HG03139 (cell line): Measurements from ENCODE around the gene MAPK14.
"Not testable (repeated sequence)": the region's sequence is repeated elsewhere in the genome, so short reads cannot be mapped to it uniquely, and the experiment has no call there.

ENCODE experiments used
- ATAC-seq: cut with Tn5 transposase; IDR thresholded peaks from one replicate; pipeline ENCODE4 v1.9.1; 2021; ENCODE audit not compliant: unreplicated experiment

MAPK14 gene

GRCh38 chr6:36027501-36028087 is at the start of gene MAPK14:
TSS of gene MAPK14 (plus strand) at chr6:36027808. CDS start at chr6:36028158, 350 bp downstream.
- peak; percentile 76 for ATAC-seq

- not testable (repeated sequence) for ATAC-seq
These were observed 47.5 kb upstream of the MAPK14 start for GRCh38 chr6:35980126-35980525.

GRCh38 chr6:35980991-35981645 is 46.5 kb upstream of the MAPK14 start:
- ATAC-seq, result no peak

- no peak for ATAC-seq
These were observed 42.9 kb upstream of the MAPK14 start for GRCh38 chr6:35984701-35985100.

- ATAC-seq, result not testable (repeated sequence)
These were observed 39.6 kb upstream of the MAPK14 start for GRCh38 chr6:35988047-35988446.

GRCh38 chr6:35993150-35993549 is 34.5 kb upstream of the MAPK14 start:
- no peak for ATAC-seq

- no peak for ATAC-seq
These were observed 27.2 kb upstream of the MAPK14 start for GRCh38 chr6:36000451-36000850.

GRCh38 chr6:36015666-36016065 is 11.9 kb upstream of the MAPK14 start:
- no peak for ATAC-seq

GRCh38 chr6:36018339-36018738 is 9.3 kb upstream of the MAPK14 start:
- ATAC-seq, result no peak

- ATAC-seq, result no peak
These were observed 8.4 kb upstream of the MAPK14 start for GRCh38 chr6:36019167-36019566.

GRCh38 chr6:36020154-36020553 is 7.5 kb upstream of the MAPK14 start:
- ATAC-seq, result no peak

- ATAC-seq, result no peak
These were observed 3.4 kb upstream of the MAPK14 start, which contains the start of gene SLC26A8 for GRCh38 chr6:36023996-36024795. TSS of gene SLC26A8 (minus strand) at chr6:36024641. CDS start at chr6:36019707, 4,934 bp downstream.

- no peak for ATAC-seq
These were observed 2.2 kb upstream of the MAPK14 start for GRCh38 chr6:36025260-36025931.

- ATAC-seq, result no peak
These were observed 1.7 kb upstream of the MAPK14 start for GRCh38 chr6:36025932-36026327.

- peak; percentile 22 for ATAC-seq
These were observed 674 bp downstream of the MAPK14 start for GRCh38 chr6:36028088-36028876.

- ATAC-seq, result no peak
These were observed 1.3 kb downstream of the MAPK14 start for GRCh38 chr6:36028877-36029324.

GRCh38 chr6:36029464-36029863 is 1.9 kb downstream of the MAPK14 start:
- ATAC-seq, result no peak

- no peak for ATAC-seq
These were observed 4.7 kb downstream of the MAPK14 start for GRCh38 chr6:36032261-36032660.

- not testable (repeated sequence) for ATAC-seq
These were observed 5.5 kb downstream of the MAPK14 start for GRCh38 chr6:36033144-36033543.

GRCh38 chr6:36033935-36034334 is 6.3 kb downstream of the MAPK14 start:
- ATAC-seq, result no peak
